Liver (tissue), 3 donors: ENCODE results near the gene ACOT6.

Experiments
- CTCF ChIP-seq: fragments of 150-350 bp; IDR thresholded peaks from 2 replicates; pipeline ENCODE4 v1.5.1; 2017; ENCODE audit warnings: improper control_type of control experiment, low read depth, low read length; ENCODE audit not compliant: missing input control
- FOXA1 ChIP-seq: IDR thresholded peaks from 2 replicates; pipeline ENCODE4 v1.6.1; 2016; ENCODE audit warnings: antibody characterized with exemption
- GABPA ChIP-seq, 2 donors: IDR thresholded peaks in 1 of 2; conservative IDR thresholded peaks in 1 of 2; 2 replicates each; pipeline ENCODE4 v1.6.1; 2016; ENCODE audit warnings: antibody characterized with exemption in 2 of 2, mild to moderate bottlenecking in 1 of 2, moderate library complexity in 1 of 2
- JUND ChIP-seq, 2 donors: IDR thresholded peaks; 2 replicates each; pipeline ENCODE4 v1.6.1; 2016; ENCODE audit warnings: antibody characterized with exemption in 2 of 2
- RAD21 ChIP-seq, 2 donors: IDR thresholded peaks; 2 replicates each; pipeline ENCODE4 v1.6.1; 2016; ENCODE audit warnings: antibody characterized with exemption in 2 of 2, mild to moderate bottlenecking in 2 of 2
- REST ChIP-seq: IDR thresholded peaks from 2 replicates; pipeline ENCODE4 v1.6.1; 2016; ENCODE audit warnings: antibody characterized with exemption, mild to moderate bottlenecking
- SP1 ChIP-seq: IDR thresholded peaks from 2 replicates; pipeline ENCODE4 v1.6.1; 2018; ENCODE audit warnings: antibody characterized with exemption, mild to moderate bottlenecking
- TF ChIP-seq, protein P1 (sequence below): IDR thresholded peaks from 2 replicates; pipeline ENCODE4 v1.6.1; 2016; ENCODE audit warnings: antibody characterized with exemption
- TF ChIP-seq, protein P2 (sequence below): IDR thresholded peaks from 2 replicates; pipeline ENCODE4 v1.6.1; 2016; ENCODE audit warnings: antibody characterized with exemption
- donor health status: healthy.
- donor health status: healthy.

GRCh38 chr14:73665130-73665529 lies 52.8 kb downstream of the ACOT6 start:
- no peak for TF ChIP-seq CTCF
- TF ChIP-seq, protein P1, sequence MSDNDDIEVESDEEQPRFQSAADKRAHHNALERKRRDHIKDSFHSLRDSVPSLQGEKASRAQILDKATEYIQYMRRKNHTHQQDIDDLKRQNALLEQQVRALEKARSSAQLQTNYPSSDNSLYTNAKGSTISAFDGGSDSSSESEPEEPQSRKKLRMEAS: no peak
- TF ChIP-seq, protein P2, sequence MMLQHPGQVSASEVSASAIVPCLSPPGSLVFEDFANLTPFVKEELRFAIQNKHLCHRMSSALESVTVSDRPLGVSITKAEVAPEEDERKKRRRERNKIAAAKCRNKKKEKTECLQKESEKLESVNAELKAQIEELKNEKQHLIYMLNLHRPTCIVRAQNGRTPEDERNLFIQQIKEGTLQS: no peak
- TF ChIP-seq GABPA (IDR thresholded peaks at IDR 0.05 in 1 of 2, conservative IDR thresholded peaks at IDR 0.05 in 1 of 2): no peak
- TF ChIP-seq RAD21 (IDR thresholded peaks at IDR 0.05): no peak
- TF ChIP-seq FOXA1: no peak
- TF ChIP-seq SP1: no peak
- TF ChIP-seq REST: no peak
- no peak for TF ChIP-seq JUND (IDR thresholded peaks at IDR 0.05)
